Right renal cortex interstitium (tissue), 3 donors: ENCODE data around the gene APOBEC2. TPM values are rescaled to one million over a fixed set of nuclear protein-coding genes. Genes with fewer than 3 reads are reported as not detected.

Experiments used
- DNase-seq, 3 donors: peaks; one replicate each; pipeline ENCODE4 v3.0.0-alpha.2; 2013; ENCODE audit warnings: low read depth in 3 of 3, low spot score in 2 of 3
- polyA plus RNA-seq, 3 donors: library from polyadenylated mRNA; unstranded; fragments of 120-200 nt; gene quantifications; one replicate each; pipeline ENCODE4 v1.2.1, GENCODE V29; 2013; ENCODE audit not compliant: insufficient read length in 3 of 3

The APOBEC2 gene
- polyA plus RNA-seq, 3 donors = 0.23 to 0.60 (median 0.46) TPM

- DNase-seq = no peak
These were observed 15.7 kb upstream of the APOBEC2 start for GRCh38 chr6:41037107-41037900.

GRCh38 chr6:41038205-41038604 is 14.8 kb upstream of the APOBEC2 start:
- DNase-seq = no peak

DNA sequence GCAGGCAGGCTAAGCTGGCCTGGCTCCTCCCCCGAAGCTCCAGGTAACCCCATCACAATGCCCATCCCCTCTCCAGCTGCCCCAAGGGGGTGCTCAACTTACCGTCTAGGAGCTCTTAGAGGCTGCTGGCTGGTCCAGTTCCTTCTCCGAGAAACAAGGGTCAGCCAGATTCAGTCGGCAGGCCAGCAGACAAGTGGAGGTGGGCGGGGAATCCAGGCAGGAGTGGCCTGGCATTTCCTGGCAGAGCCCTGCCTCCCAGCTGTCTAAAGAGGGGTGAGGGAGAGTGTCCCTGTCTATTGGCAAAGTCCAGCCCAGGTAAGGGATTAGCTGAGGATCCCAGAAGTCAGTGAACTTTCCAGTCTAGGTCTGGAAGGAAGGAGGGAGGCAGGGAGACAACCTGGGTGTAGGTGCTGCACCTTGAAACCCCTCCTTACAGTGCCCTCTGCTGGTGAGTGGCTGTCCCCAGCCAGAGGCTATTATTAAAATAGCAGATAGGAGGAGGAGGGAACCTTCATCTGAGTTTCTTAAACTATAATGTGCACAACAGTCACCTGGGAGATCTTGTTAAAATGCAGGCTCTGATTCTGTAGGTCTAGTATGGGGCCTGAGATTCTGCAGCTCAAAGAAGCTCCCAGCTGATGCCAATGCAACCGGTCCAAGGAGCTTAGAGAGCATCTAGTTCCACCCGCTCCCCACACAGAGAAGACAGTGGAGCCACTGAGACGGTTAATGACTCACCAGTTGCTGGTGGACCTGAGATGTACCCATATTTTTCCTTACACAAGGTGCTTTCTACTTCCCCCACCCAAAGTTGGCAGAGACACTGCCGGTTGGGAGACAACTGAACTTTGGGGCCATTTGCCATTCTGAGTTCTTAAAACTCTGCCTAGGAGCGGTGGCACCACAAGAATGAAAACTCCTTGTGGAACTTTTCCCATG is 13.7 kb upstream of the APOBEC2 start, which contains the start of gene UNC5CL:
UNC5CL (minus strand) TSS at position 162 of the 939 bp plus-strand sequence. CDS start 4,147 bp downstream, outside the sequence.
- DNase-seq = no peak

DNA sequence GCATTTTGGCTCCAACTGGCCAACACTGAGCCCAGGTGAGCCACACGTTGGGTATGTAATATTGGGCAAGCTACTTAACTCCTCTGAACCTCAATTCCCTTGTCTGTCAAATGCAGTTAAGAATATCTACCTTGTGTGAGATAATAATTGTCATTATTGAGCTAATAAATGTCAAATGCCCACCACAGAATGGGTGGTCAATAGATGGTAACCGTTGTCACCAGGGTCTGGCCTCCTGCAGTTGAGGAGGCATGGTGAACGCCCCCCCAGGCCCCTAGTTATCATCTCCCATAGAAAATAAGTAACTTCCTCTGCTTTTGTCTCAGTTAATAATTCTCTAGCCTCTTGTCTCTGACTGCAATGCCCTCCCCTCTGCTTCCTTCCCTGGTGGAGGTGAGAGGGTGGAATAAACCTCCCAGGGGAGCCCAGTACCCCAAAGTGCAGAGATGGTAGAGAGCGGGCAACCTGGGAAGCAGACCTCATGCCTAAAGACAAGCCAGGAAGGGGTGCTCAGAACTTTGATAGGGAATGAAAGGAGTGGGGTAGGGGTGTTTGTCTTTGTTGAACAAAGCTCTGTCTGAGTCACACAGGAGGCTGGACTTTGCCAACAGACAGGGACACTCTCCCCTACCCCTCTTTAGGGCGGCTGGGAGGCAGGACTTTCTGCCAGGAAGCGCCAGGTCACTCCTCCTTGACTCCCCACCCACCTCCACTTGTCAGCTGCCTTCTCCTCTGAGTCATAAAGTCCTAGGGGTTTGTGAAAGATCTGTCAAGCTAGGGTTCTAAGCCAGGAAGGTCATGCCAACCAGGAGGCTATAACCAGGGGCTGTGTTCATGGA is 12.7 kb upstream of the APOBEC2 start:
- no peak for DNase-seq

GRCh38 chr6:41040940-41041536 is 12.0 kb upstream of the APOBEC2 start:
- DNase-seq = no peak

DNA sequence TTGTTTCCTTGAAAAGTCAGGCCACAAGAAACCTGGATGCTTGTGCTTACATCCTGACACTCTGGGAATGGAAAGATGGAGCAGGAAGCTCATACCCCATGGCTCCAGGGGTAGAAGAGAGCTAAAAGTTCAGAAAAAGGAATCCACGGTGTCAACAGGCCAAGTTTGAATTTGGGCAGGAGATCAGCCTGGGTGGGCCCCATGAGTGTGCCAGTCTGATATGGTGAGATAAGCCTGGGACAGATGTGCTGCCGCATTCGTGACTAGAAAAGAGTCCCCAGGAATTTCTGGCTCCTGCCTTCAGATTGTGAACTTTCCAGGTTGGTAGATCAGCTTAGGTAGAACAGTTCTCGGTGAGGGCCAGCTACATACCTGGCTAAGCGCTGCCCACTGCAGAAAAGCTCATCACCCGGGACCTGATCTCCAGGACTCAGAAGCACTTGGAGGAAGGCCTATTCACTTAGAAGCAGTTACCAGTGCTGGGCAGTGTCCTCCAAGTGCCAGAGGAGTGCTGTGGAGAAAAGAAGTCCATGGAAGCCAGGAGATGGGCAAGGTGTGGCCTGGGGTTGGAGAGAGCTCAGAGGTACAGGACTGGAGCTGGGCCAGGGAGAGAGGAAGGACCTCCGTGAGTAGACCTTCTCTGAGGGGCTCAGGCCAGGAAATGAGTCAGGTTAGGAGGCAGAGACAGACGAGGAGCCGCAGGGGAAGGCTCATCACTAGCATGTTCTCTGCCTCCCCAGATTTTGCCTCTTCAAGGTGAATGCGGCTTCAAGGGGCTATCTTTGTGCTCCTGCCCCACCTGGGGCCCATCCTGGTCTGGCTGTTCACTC is 10.6 kb upstream of the APOBEC2 start, which contains the start of gene TSPO2:
TSPO2 (plus strand) TSS at position 242 of the 830 bp plus-strand sequence; CDS start at position 761, 519 bp downstream.
- no peak for DNase-seq

GRCh38 chr6:41043151-41043550 is 9.9 kb upstream of the APOBEC2 start:
- no peak for DNase-seq

- no peak for DNase-seq
These were observed 7.3 kb upstream of the APOBEC2 start for GRCh38 chr6:41045664-41046063.

DNA sequence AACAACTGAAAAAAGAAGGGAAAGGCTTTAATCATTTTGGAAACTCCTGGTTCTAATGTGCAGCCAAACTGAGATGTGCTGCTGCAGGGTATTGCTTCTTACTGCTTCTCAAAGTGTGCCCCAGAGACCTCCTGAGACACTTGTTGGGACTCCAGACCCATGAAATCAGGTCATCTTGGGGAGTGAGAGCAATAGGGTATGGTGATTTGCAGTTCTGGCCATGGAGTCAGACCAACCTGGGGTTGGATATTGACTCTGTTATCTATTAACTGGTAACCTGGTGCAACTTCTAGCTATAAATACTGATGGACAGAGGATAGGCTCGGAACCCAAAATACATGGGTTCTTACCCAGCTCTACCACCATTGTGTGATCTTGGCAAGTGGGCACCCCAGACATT is 6.9 kb upstream of the APOBEC2 start:
- DNase-seq = no peak

GRCh38 chr6:41047306-41047705 is 5.7 kb upstream of the APOBEC2 start:
- no peak for DNase-seq

DNA sequence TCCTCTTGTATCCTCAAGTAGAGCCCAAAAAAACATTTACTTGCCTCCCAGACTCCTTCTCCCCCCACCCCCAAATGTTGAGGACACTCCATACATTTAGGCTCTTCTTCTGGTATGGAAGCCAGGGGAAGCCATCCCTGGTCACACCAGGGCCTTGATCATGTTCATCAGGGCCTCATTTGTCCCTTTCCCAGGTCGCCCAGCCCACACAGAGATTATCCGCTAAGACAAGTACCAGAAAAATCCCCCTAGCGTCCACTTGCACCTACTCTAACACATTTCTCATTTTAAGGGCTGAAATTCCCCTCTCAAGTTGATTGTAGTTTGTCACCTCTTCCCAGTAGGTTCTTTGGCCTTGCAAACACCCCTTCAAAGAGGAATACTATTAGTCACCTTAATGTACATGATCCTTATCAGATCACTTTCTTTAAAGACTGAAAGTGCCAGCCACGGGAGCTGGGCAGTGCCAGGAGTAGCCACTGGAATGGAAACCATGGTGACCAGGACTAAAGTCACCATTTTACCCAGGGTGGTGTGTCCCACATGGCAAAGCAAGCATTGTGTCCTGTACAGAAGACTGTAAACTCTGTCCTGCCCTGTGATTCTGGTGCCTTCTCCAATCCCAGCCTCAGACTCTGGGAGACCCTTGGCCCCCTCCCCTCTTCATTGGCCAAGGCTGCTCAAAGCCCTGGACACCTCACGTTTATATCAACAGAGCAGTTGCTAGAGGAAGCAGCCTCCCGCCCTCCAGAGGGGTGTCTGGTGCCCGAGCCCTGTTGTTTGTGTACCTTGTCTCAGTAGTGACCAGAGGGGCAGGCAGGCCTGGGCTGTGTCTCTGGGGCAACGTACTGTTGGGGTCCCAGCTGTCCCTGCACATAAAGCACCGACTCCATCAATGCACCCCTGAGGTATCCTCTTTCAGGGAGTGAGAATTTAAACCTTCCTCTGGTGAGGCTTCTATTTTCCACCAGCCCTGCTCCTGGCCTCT is 5.0 kb upstream of the APOBEC2 start:
- no peak for DNase-seq

DNA sequence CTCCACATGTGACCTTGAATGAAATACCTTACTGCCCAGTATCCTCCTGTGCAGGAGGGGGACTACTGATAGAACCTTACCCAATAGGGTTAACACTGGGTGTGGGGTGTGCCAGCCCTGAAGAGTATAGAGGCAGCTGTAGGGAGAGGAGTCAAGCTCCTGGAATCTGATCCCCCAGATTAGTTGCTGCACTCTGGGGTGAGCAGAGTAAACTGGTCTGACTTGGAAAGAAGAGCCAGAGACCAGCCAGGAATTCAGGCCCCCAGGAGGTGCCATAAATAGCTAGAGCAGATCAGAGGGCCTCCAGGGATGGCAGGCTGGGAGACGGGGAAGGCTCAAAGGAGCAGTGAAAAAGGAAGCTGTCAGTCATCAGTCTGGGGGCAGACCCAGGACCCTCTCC is 3.5 kb upstream of the APOBEC2 start:
- no peak for DNase-seq

GRCh38 chr6:41049955-41050354 is 3.0 kb upstream of the APOBEC2 start:
- DNase-seq = no peak

DNA sequence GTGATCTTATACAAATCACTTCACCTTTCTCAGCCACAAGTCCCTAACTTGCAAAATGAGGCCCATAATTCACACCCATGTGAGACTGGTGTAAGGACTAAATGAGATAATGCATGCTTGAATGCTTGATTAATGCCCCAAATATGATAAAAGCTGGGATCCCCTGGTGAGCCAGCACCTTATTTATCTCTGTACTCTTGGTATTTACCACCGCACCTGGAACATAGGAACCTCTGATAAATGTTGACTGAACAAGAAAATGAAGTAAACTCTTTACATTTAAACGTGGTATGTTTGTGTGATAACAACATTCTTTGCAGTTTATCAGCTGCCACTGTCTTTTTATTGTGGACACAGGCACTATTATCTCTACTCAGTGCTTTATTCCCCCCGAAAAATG is 2.5 kb upstream of the APOBEC2 start:
- DNase-seq = no peak

DNA sequence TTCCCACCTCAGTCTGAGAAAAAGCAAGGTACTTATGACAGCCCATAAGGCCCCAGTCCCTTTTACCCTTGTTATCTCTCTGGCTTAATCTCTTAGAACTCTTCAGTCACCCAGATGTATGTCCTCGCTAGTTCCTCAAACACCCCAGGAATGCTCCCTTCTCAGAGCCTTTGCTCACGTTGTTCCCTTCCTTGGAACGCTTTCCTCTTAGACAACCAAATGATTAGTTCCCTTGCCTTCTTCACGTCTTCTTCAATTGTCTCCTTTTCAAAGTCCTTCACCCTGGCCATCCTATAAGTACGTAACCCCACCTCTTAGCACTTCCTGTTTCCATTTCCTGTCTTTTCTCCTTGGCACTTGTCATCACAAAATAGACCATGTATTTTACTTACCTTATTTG is 1.1 kb upstream of the APOBEC2 start:
- DNase-seq = no peak

DNA sequence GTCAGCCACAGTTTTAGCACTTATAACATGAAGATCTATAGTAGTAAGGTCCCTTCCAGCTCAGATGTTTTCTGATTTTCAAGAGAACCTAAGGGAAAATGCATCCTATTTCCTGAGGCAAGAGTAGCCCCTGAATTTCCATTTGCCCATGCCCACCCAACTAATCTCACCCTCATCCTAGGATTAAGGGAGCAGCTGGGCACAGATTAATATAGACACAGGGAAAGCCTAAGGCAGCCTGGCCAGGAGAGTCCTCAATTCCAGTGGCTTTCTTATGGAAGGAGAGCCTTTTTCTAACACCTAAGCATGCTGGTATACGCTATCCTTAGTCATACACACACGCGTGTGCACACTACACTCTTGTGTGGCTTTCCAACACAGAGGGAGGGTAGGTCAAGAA is 1.5 kb downstream of the APOBEC2 start:
- DNase-seq = no peak

DNA sequence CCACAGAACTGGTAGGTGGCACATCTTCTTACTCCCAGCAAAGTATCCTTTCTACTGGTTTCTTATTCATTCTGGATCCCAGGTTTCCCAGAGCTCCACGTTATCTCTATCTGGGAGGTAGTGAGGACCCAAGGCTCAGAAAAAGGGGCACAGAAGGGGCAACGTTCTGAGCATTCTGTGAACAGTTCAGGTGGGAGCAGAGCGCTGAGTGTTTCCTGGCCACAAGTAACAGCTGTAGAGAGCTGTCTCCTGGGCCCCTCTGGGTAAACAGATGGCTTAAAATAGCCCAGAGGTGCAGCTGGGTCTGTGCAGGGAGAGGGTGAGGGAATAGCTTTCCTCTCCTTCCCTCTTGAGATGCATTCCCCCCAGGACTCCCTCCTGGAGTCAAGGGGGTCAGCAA is 2.1 kb downstream of the APOBEC2 start:
- DNase-seq = no peak
